ENCODE results near the gene BCAT1.
"Not testable (repeated sequence)": the region's sequence is repeated elsewhere in the genome, so short reads cannot be mapped to it uniquely, and the experiment has no call there.

Gene BCAT1

DNA sequence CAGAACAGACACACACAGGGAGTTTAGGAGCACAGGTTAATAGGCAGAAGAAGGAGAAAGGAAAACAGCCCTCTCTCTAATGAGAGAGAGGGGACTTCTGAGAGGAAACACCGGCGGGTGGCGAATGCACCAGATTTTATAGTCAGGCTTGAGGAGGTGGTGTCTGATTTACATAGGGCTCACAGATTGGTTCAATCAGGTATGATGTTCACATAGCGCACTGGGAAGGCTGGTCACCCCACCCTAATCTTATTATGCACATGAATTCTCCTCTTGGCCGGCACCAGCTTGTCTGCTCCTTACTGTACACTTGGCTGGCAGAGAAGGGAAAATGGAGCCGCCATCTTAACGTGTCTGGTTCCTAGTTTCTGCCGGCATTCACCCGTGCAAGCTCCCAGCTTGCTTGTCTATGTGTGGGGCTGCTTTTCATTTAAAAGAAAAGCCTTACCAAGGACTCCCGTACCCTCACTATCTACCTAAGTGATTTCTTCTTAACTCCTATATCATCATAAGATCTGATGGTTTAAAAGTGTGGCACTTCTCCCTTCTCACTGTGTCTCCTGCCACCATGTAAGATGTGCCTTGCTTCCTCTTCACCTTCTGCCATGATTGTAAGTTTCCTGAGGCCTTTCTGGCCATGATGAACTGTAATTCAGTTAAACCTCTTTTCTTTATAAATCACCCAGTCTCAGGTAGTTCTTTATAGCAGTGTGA, 15.1 kb downstream of the BCAT1 start:
- no peak overlapping the region for H3K27ac ChIP-seq
- no peak for TF ChIP-seq ZFX (IDR thresholded peaks at IDR 0.05)
- TF ChIP-seq, protein P1, sequence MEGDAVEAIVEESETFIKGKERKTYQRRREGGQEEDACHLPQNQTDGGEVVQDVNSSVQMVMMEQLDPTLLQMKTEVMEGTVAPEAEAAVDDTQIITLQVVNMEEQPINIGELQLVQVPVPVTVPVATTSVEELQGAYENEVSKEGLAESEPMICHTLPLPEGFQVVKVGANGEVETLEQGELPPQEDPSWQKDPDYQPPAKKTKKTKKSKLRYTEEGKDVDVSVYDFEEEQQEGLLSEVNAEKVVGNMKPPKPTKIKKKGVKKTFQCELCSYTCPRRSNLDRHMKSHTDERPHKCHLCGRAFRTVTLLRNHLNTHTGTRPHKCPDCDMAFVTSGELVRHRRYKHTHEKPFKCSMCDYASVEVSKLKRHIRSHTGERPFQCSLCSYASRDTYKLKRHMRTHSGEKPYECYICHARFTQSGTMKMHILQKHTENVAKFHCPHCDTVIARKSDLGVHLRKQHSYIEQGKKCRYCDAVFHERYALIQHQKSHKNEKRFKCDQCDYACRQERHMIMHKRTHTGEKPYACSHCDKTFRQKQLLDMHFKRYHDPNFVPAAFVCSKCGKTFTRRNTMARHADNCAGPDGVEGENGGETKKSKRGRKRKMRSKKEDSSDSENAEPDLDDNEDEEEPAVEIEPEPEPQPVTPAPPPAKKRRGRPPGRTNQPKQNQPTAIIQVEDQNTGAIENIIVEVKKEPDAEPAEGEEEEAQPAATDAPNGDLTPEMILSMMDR (conservative IDR thresholded peaks at IDR 0.05), result no peak

DNA sequence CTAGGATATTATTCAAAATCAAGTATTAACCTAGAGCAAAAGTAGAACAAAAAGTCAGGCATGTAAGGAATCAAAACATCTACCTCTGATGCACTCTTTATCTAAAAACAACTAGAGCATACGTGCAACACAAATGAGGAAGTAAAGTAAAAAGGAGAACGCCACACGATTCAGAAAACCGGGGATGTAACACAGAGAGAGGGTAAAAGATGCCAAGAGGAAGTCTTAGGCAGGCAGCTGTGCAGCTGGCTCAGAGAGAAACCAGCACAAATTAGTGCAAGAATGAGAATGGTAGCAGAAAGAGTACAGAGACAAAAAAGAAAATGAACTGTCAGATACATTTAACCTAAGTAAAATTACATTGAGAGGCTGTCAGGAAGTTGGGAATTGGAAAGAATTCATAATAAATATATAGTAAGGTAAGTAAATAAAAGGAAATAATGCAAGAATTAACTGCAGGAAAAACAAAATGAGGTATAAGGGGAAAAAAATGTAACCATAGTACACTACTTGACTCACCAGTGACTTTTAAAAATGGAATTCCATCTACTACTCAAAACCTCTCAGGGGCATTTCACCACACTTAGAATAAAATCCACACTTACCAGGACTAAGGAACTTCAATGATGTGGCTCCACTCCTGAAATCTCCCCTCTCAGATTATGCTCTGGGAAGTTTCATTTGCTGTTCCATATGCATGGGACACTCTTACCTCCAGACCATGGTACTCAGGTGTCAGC, 17.1 kb downstream of the BCAT1 start:
- H3K27ac ChIP-seq, result no peak overlapping the region
- TF ChIP-seq, protein P1 (conservative IDR thresholded peaks at IDR 0.05), result no peak
- no peak for TF ChIP-seq ZFX (IDR thresholded peaks at IDR 0.05)

DNA sequence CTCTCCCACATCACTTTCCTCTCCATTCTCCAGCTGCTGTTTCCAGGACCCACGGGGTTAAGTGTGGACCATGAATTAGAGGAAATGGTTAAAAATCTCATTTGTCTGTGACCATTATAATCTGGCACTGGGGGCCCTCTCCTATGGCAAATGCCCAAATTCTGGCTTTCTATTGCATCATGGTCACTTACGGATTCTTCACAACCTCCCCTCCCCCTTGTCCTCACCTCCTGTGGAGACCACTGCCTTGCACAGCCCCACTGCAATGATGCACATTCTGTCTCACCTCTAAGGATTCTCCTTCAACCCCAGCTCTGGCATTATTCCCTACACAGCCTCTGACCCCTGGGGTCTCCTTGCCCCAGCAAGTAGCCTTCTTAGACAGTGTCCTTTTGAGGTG, 18.9 kb downstream of the BCAT1 start:
- TF ChIP-seq, protein P1 (conservative IDR thresholded peaks at IDR 0.05), result no peak
- no peak for TF ChIP-seq ZFX (IDR thresholded peaks at IDR 0.05)
- H3K27ac ChIP-seq, result no peak overlapping the region

DNA sequence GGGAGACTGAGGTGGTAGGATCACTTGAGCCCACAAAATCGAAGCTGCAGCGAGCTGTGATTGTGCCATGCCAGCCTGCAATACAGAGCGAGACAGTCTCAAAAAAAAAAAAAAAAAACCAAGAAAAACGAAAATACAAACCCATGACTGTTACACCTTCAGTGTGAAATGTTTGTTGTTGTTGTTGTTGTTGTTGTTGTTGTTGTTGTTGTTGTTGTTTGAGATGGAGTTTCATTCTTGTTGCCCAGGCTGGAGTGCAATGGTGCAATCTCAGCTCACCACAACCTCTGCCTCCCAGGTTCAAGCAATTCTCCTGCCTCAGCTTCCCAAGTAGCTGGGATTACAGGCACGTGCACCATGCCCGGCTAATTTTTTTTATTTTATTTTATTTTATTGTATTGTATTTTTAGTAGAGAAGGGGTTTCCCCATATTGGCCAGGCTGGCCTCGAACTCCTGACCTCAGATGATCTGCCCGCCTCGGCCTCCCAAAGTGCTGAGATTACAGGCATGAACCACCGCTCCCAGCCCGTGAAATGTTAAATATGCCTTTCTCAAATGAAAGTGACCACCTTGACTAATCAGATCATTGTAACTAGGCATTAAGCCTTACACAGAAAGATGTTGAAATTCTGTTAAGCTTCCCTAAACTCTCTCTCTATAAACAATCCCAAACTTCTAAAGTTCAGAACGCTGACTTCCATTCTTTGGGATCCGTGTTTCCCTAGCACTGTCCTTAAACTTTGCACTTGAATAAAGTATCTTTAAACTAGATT, 20.2 kb downstream of the BCAT1 start:
- H3K27ac ChIP-seq, result not testable (repeated sequence)

DNA sequence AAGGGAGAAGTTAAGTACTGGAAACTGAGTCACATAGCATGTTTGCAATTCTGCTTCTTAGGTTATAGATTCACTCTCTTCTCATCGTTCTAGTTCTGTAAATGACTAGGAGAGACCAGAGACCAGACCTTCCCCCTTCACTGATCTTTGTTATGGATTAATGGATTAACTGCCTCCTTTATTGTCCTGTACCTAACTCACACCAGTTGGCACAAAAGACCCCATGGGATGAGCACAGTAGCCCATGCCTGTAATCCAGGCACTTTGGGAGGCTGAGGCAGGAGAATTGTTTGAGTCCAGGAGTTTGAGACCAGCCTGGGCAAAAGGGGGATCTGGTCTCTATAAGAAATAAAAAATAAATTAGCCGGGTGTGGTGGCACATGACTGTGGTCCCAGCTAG, 20.8 kb downstream of the BCAT1 start:
- H3K27ac ChIP-seq, result no peak overlapping the region

DNA sequence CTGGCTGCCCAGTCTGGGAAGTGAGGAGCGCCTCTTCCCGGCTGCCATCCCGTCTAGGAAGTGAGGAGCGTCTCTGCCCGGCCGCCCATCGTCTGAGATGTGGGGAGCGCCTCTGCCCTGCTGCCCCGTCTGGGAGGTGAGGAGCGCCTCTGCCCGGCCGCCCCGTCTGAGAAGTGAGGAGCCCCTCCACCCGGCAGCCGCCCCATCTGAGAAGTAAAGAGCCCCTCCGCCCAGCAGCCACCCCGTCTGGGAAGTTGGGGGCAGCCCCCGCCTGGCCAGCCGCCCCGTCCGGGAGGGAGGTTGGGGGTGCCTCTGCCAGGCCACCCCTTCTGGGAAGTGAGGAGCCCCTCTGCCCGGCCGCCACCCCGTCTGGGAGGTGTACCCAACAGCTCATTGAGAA, 22.8 kb downstream of the BCAT1 start:
- H3K27ac ChIP-seq, result not testable (repeated sequence)

More for the DNA sequence above, 20.8 kb downstream of the BCAT1 start:
- TF ChIP-seq, protein P1 (conservative IDR thresholded peaks at IDR 0.05), result no peak

DNA sequence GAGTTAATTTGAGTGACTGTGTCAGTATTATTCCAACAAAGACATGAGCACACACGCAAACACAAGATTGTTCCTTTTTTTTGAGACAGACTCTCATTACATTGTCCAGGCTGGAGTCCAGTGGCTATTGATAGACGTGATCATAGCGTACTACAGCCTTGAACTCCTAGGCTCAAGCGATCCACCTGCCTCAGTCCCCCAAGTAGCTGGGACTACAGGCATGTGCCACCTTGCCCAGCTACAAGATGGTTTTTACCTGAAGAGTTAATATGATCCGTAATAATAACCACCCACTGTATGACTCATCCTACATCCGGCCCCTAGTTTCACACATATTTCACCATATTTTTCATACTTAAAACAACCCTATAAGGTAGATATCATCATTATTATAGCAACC, 26.8 kb downstream of the BCAT1 start:
- no peak for TF ChIP-seq ZFX (IDR thresholded peaks at IDR 0.05)
- TF ChIP-seq, protein P1 (conservative IDR thresholded peaks at IDR 0.05), result no peak
- H3K27ac ChIP-seq, result no peak overlapping the region
